ENCODE results near the gene TPRX1.
A peak's percentile ranks its signal among the peaks of the same experiment; 100 is the strongest.
"Not testable (repeated sequence)": the region's sequence is repeated elsewhere in the genome, so short reads cannot be mapped to it uniquely, and the experiment has no call there.

TPRX1 gene

GRCh38 chr19:47802521-47803043 lies 1.8 kb downstream of the TPRX1 start:
- DNase-seq (ENCODE audit: low read depth, low spot score) = no peak

DNA sequence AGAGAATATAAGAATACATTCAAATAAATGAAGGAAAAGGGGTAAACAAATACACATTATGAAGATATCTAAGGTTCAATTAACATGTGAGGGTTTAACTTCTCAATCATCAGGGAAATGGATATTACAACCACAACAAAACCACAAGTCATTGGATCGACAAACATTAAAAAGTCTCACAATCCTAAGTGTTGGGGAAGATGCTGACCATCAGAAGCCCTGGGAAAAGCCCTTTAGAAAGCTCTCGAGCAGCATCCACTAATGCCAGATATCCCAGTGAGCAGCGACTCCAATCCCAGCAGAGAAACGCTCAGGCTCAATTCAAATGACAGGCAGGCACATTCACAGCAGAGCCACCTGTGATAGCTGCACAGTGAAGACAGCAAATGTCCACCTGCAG lies 3.1 kb downstream of the TPRX1 start:
- DNase-seq (ENCODE audit: low read depth, low spot score) = no peak

DNA sequence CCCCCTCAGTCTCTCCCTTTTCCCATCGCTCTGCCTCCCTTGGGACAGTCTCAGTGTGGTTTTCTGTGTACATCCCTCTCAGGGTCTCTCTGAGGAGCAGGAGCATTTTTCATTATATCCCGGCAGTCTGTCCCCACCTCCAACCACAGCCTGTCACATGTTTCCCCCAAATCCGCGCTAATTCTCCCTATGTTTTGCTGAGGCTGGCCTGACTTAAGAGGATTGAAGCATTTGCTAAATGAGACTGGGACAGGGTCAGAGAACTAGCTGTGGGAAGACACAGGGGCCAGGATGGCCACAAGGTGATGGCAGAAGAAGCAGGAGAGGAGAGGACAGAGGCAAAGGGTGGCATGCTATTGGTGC lies 5.5 kb downstream of the TPRX1 start:
- no peak for DNase-seq (ENCODE audit: low read depth, low spot score)

DNA sequence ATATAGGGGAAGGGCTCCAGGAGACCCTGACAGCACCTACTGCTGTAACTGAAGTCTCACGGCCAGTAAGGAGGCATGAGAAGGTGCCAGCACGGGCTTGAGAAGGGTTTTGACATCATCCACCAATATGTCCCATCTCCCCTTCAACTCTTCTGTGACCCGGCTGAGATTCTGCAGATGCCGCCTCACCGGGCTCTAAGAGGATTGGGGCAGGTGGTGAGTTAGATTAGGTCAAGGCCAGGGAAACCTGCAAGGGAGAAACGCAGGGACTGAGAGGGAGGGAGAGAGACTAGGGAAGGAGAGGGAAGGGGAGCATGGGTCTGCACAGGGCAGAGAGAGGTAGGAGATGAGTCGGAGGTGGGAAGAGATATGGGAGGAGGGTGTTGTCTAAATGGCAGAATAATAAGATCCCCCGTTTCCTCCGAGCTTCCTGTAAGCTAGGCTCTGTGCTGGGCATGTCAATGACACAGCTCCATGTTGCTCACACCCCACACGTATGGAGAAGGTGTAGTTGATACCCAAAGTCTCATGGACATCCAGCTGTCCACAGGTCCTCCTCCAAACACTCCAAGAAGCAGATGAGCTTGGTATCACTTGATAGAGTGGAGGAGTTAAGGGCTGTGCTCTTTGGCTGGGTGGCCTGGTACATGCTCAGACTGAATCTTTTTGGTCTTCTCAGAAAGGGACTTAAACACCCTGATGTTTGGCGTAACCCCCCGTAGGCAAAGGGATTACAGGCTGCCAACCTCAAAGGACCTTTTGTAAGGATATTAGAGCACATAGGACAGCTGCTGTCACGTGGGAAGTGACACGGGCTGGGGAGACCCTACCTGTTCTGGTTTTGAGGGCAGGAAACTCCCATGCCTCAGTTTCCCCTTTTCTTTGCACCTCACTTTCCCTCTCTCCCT lies 6.1 kb downstream of the TPRX1 start:
- no peak for DNase-seq (ENCODE audit: low read depth, low spot score)

GRCh38 chr19:47796785-47797184 lies 7.6 kb downstream of the TPRX1 start:
- DNase-seq (ENCODE audit: low read depth, low spot score) = no peak

GRCh38 chr19:47794526-47794925 lies 9.8 kb downstream of the TPRX1 start:
- peak; percentile 60 for DNase-seq (ENCODE audit: low read depth, low spot score)

GRCh38 chr19:47792616-47793015 lies 11.7 kb downstream of the TPRX1 start:
- DNase-seq (ENCODE audit: low read depth, low spot score) = no peak

GRCh38 chr19:47790398-47790814 lies 13.9 kb downstream of the TPRX1 start:
- peak; percentile 99 for DNase-seq (ENCODE audit: low read depth, low spot score)

- DNase-seq (ENCODE audit: low read depth, low spot score) = not testable (repeated sequence)
Measured at GRCh38 chr19:47789811-47790210, 14.5 kb downstream of the TPRX1 start.

DNA sequence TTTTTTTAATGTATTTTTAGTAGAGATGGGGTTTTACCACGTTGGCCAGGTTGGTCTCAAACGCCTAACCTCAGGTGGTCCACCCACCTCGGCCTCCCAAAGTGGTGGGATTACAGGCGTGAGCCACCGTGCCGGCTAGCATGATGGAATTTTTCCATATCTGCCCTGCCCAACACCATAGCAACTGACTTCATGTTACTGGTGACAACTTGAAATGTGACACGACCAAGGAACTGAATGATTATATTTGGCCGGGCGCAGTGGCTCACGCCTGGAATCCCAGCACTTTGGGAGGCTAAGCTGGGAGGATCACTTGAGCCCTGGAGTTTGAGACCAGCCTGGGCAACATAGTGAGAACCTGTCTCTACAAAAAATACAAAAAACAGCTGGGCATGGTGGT lies 17.0 kb downstream of the TPRX1 start:
- DNase-seq (ENCODE audit: low read depth, low spot score) = not testable (repeated sequence)

DNA sequence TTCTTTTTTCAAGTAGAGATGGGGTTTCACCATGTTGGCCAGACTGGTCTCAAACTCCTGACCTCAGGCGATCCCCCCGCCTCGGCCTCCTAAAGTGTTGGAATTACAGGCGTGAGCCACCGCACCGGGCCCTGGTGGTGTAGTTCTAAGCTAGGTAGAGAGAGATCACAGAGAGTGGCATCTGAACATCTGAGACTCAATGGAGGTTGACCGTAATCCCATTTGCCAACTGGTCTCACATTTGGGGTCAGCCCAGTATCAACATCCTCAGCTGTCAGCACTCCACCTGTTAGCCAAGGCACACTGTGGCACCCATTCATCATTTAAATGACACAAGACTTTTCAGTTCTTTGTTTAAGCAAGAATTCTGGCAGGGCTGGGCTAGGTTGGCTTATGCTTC lies 17.8 kb downstream of the TPRX1 start:
- DNase-seq (ENCODE audit: low read depth, low spot score) = no peak

DNA sequence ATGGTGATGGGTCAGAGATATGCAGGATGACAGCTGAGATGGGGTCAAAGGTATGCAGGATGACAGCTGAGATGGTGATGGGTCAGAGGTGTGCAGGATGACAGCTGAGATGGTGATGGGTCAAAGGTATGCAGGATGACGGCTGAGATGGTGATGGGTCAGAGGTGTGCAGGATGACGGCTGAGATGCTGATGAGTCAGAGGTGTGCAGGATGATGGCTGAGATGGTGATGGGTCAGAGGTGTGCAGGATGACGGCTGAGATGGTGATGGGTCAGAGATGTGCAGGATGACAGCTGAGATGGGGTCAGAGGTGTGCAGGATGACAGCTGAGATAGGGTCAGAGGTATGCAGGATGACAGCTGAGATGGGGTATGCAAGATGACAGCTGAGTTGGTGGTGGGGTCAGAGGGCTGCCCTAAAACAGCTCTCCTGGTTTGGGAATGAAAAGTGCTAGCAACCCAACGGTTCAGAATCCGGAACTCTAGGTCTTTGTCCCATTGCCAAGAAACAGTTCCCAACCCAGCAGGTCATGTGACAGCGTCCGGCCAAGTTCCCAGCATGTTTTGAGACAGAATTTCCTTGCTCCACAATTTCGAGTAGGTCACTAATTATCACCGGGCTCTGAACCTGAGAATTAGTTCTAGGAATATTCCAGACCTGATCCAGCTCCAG lies 22.6 kb downstream of the TPRX1 start:
- no peak for DNase-seq (ENCODE audit: low read depth, low spot score)

DNA sequence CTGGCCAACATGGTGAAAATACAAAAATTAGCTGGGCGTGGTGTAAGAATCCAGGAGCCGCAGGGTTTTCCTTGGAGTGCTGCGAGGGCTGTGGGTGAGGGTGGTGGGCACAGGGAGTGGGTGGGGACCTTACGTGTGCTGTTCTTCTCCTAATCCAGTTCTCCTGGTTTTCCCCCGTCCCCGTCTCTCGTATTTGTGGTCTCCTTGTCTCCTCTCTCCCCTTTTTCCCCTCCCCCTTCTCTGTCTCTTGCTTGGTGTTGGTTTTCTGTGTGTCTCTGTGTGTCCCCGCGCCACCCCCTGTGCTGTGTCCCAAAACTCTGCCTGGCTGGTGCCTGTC lies 24.2 kb downstream of the TPRX1 start:
- no peak for DNase-seq (ENCODE audit: low read depth, low spot score)

DNA sequence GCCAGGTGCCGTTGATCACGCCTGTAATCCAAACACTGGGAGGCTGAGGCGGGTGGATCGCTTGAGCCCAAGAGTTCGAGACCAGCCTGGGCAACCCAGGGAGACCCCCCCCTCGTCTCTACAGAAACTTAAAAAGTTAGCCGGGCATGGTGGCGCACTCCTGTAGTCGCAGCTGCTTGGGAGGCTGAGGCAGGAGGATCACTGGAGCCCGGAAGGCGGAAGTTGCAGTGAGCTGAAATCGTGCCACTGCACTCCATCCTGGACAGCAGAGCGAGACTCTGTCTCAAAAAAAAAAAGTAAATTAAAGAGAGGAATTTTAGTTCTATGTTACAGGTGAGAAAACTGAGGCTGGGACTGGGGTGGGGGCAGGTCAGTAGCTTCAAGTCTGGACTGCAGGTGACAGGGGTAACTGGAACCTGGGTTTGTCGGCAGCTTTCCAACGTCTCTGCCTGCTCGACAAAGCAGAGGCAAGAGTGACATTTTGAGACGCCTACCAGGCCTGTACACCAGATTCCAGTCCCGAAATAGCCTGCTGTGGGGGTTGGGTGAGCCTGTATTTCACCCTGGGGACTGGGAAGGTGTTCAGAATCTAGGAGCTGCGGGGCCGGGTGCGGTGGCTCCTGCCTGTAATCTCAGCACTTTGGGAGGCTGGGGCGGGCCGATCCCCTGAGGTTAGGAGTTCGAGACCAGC lies 24.7 kb downstream of the TPRX1 start:
- peak; percentile 66 for DNase-seq (ENCODE audit: low read depth, low spot score)

DNA sequence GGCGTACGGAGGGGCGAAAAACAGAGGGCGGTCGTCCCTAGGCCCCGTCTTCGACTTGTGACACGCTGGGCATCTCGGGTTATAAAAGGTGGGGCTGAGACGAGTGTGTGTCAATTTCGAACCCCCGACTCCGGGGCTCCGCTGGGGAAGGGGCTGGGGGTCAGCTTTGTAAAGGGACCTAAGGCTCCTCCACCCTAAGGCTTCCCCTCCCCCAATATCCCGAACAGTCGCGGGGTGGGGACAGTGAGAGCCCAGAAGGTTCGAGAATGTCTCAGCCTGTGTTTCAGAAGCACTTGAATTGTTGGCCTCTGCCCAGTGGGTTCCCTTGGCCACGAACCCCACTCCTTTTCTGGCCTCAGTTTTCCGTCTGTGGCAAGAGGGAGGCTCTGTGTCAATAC lies 25.4 kb downstream of the TPRX1 start:
- DNase-seq (ENCODE audit: low read depth, low spot score) = no peak

GRCh38 chr19:47778049-47778953 lies 26.1 kb downstream of the TPRX1 start, which contains the start of gene SELENOW:
TSS of gene SELENOW (plus strand) at chr19:47778703. CDS start at chr19:47778786, 83 bp downstream.
- peak; percentile 92 for DNase-seq (ENCODE audit: low read depth, low spot score)

DNA sequence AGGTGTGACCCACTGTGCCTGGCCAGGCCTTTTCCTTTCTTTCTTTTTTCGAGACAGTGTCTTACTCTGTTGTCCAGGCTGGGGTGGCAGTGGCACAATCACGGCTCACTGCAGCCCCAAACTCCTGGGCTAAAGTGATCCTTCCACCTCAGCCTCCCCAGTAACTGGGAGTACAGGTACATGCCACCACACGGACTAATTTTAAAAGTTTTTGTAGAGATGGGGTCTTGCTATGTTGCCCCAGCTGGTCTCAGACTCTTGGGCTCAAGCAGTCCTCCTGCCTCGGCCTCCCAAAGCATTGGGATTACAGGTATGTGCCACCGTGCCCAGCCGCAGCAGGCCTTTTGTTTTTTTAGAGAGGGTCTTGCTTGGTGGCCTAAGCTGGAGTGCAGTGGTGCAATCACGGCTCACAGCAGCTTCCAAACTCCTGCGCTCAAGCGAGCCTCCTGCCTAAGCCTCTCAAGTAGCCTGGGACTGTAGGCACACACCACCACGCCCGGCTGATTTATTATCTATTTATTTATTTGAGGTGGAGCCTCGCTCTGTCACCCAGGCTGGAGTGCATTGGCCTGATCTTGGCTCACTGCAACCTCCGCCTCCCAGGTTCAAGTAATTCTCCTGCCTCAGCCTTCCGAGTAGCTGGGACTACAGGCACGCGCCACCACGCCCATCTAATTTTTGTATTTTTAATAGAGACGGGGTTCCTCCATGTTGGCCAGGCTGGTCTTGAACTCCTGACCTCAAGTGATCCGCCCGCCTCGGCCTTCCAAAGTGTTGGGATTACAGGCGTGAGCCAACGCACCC lies 26.9 kb downstream of the TPRX1 start:
- DNase-seq (ENCODE audit: low read depth, low spot score) = not testable (repeated sequence)

- no peak for DNase-seq (ENCODE audit: low read depth, low spot score)
Measured at GRCh38 chr19:47776568-47776967, 27.8 kb downstream of the TPRX1 start.

DNA sequence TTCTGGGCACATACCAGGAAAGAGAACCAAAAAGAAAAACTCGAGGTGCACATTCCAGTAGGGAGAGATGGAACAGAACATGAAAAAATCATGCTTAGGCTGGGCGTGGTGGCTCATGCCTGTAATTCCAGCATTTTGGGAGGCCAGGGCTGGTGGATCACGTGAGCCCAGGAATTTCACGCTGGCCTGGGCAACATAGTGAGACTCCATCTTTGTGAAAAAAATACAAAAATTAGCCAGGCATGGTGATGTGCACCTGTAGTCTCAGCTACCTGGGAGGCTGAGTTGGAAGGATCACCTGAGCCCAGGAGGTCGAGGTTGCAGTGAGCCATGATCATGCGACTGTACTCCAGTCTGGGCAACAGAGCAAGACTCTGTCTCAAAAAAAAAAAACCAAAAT lies 33.1 kb downstream of the TPRX1 start:
- DNase-seq (ENCODE audit: low read depth, low spot score) = not testable (repeated sequence)

- DNase-seq (ENCODE audit: low read depth, low spot score) = no peak
Measured at GRCh38 chr19:47769534-47769933, 34.8 kb downstream of the TPRX1 start.

Data from ELF-1 (cell line).